Fibroblast of gingiva (primary cell): ENCODE data around the gene ACP3.

Source experiments
- DNase-seq: peaks from one replicate; pipeline ENCODE4 v3.0.0-alpha.2; 2011; ENCODE audit warnings: low read depth

The ACP3 gene

DNA sequence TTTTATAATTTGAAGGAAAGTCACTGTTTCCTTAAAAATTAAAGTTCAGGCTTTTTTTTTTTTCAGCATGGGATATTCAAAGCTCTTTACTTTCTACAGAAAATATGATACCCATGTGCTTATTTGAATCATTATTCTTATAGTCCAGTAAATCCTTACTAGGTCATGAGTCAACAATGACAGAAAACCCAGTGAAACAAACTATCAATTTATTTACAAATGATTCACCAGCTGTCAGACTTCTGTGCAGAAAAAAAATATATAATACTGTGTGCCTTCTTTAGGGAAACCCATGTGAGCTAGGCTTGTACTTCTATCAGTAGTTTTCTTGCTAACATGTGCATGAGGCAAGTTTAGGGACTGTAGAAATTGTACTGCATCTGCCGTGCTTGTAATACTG is 1.2 kb downstream of the ACP3 start:
- no peak for DNase-seq

DNA sequence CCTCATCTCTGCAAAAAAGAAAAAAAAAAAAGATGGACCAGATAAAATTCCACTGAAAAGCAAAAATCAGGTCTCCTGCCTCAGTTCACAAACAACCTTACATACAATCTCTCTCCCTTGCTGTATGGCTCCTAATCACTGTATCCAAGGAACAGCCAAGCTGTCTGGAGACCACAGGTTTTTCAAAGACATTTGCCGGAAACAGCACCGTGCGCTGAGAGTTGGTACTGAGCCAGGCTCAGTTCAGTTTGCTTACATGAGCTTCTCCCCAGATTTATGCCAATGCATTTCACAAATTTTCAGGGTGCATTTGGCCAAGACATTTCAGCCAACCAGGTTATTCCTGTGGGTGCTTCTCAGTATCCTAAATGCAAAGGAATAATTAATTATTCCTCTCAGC is 4.1 kb downstream of the ACP3 start:
- no peak for DNase-seq

DNA sequence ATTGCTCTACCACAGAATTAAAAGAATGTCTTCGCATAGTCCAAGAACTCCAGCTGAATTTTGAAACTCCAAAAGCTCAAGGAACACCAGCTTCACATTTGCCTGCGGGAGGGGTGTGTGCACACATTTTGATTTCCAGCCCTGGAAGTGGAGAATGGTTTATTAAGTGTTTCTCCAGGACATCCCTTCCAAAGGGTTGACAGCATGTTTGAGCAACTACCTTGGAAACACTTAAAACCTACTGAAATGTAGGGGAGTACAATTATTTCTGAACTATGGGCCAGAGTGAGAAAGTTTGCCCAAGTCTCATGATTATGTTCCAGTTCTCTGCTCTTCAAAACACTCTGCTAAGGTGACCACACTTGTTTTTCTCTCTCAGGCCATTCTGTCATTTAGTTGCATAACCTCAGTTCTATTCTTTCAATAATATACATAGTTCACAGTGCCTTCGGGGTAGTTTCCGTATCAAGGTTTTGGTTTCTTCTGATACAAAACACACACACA is 7.9 kb downstream of the ACP3 start:
- no peak for DNase-seq

DNA sequence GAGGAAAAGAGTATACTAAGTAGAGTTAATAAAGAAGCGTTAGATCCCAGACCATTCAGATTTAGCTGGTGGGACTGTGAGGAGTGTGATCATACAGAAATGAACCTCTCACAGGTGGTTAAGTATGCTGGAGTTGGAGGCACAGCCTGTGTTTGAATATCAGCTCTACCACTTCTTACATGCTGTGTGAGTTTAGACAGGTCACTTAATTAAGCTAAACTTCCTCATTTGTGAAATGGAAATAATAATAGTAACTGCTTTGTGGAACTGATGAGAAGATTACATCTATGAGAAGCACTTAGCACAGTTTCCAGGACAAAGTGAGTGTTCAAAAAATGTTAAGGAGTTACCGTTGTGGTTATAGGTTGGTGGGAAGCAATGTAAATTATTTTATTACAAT is 8.4 kb downstream of the ACP3 start:
- DNase-seq = no peak

DNA sequence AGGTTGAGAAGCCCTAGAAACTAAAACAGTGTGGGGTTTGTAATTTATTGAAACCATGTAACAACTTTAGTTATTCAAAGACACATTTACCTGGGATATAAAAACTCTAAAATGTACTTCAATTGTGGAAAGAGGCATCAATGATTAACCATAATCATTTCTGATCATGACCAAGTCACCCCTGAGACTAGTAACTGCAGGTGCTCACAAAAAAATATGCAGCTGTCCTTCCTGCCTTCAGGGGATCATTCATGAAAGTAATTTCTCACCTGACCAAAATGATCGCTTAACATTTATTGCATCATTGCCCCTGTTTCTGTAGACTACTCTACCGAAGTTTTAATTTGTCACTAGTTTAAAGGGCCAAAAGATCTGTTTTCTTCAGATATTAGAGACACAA is 9.0 kb downstream of the ACP3 start:
- no peak for DNase-seq

DNA sequence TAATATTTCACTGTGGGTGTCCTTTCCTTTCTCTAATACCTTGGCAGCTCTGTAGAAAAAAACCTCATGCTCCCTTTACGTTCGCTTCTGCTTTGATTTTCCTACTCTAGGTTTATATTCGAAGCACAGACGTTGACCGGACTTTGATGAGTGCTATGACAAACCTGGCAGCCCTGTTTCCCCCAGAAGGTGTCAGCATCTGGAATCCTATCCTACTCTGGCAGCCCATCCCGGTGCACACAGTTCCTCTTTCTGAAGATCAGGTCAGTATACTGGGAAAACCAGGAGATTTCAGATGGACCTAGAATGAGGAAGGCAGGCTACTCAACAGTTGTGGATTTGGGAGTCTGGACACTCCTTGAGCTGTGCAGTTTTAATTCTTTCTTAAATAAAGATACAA is 14.9 kb downstream of the ACP3 start:
- DNase-seq = no peak

DNA sequence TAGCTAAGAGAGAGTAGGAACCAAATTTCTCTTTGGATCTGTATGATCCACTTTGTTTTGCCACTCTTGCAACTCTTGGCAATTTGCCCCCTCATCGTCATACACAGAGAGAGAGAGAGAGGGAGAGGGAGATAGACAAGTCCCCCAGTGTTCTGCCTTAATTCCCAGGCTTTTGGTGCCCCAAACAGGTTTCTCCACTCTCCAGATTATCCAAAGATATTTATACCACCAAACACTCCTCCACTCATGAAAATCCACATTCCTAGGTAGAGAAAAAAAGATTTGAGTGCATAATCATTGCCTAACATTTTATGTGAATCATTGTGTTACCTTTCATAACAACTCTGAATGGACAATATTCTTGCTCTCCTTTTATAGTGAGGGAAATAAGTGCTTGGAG is 15.3 kb downstream of the ACP3 start:
- DNase-seq = no peak

DNA sequence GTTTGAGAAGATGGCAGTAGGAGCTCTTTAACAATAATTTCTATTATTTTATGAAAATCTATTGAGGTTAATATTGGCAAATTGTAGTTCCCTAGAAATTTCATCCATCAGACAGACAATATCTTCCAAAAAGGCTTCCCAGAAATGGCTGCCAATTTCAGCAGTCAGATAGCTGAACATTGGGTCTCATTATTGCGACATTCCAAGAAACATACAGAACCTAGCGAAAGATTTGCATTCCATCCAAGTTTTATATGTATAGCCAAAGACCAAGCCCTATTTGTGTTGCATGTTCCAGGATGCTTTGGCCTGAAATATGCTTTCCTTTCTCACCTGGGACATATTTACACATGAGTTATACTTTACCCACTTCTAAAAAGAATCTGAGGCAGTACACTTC is 24.5 kb downstream of the ACP3 start:
- no peak for DNase-seq

DNA sequence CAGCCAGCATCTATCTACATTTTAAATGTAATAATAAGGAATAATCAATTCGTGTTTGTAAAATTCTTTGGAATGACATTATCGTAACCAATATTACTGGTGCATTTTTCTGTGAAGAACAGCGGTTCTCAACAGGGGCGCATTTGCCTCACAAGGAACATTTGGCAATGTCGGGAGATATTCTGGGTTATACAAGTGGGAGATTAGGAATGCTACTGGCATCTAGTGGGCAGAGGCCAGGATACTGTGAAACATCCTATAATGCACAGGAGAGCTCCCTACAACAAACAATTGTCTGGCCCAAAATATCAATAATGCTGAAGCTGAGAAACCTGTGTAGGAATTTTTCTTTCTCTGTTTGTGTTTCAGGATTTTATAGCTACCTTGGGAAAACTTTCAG is 25.0 kb downstream of the ACP3 start:
- DNase-seq = no peak

DNA sequence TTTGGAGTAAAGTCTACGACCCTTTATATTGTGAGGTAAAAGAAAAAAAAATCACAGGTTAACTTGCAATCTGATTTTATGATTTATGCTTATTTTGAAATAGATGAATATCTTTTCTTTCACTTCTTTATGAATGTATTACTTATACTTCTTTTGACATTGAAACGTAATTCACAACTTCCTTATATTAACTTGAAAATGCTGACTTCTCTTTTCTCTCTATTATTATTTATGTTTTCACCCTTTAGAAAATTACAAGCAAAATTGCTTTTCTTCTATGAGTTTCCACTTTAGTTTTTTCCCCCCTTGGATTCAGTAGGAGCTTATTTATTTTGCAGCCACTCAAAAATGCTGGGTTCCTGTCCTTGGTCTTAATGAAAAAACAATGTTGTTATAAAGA is 25.4 kb downstream of the ACP3 start:
- no peak for DNase-seq

DNA sequence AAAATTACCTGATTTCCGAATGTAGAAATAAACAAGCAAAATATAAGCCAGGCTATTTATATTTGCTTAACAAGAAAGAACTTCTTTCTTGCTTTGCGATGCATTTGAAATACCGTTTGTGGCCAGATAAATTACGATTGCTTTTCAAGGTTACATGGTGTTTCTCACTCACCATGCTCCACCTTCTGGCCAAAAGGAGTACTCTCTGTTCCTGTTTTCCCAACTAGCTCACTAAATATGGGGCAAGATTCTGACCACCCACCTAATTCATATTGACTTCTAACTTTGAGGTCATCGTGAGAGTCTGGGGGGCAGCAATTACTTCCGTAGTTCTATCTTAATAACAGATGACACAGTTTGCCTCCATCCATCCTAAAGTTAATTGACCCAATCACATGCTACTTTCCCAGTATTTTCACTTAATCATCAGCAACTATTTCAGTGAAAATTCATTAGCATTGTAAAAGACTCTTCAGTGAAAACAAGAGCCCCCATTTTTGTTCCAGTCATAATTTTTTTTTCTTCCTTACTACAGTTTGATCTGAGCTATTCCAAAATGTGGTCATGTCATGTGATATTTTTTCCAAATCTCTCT is 25.9 kb downstream of the ACP3 start:
- peak; percentile 55 for DNase-seq

DNA sequence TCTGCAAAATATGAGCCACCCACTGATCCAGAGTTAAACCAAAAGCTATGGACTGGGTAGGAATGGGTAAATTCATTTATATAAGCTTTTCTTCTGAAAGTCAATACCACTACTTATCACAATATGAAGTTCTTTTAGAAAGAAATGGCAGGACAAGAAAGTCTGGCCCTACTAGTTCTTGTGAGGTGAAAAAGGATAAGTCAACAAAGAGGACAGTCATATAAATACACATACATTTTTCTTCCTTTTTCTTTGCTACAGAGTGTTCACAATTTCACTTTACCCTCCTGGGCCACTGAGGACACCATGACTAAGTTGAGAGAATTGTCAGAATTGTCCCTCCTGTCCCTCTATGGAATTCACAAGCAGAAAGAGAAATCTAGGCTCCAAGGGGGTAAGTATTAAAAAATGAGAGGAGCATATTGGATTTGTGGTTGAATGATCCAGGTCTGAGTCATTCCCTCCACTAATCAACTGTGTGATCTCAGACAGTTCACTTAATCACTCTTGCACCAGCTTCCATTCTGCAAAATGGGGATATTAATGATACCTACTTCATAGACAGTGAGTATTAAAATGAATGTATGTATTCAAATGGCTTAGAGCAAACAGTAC is 27.6 kb downstream of the ACP3 start:
- DNase-seq = no peak

DNA sequence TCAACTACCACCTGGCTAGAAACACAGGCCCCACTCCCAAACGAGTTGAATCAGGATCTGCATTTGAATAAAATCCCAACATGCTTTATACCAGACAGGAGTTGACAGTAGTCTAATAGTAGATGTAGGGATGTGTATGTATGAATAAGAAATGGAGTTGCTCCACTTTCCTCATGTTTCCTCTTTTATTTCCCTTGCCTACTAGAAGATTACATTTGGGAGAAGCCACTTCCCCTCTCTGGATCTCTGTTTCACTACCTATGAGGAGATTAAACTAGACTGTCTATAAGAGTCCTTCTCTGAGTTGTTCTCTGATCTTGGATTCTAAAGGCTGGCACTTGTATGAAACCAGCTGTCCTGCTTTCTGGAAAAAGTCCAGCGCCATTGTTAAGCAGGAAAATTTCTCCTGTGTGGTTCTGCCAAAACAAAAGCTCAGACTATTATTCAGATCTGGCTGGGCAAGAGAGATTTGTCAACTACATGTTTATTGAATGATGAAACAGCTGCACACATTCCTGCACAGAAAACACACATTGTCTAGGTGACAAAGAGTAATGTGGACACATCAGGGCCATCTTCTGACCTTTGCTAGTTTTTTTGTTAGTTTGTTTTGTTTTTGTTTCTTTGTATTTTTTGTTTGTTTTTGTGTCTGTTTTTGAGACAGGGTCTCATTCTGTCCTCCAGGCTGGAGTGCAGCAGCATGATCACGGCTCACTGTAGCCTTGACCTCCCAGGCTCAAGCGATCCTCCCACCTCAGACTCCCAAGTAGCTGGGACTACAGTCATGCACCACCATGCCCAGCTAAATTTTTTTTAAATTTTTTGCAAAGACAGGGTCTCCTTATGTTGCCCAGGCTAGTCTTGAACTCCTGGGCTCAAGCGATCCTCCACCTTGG is 29.9 kb downstream of the ACP3 start:
- peak; percentile 65 for DNase-seq

DNA sequence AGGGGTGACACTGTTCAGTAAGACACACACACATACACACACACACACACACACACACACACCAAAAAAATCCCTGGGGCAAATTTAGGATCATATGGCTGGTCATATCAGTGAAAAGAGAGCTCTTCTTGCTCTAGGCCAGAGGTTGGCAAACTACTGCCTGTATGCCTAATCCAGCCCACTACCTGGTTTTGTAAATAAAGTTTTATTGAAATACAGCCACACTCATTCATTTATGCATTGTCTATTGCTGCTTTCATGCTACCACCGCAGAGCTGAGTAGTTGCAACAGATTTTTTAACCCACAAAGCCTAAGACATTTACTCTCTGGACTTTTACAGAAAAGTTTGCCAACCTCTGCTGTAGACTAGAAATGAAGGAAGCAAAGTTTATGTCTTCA is 30.6 kb downstream of the ACP3 start:
- DNase-seq = no peak

DNA sequence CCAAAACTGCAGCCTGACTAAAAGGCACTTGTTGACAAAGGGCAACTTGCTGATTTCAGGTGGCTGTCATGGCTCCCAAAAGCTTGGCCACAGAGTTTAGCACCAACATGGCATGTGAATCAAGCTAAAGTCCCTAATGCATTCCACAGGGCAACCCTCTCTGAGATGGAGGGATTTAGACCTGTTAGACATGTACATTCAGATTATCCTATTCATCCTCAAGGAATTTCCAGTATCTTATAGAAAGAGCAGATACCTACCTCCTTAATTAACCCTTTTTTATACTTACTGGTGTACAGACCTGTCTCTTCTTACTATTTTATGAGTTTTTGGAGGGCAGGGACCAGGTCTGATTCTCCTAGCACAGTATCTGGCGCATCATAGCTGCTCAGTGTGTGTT is 31.3 kb downstream of the ACP3 start:
- DNase-seq = no peak

DNA sequence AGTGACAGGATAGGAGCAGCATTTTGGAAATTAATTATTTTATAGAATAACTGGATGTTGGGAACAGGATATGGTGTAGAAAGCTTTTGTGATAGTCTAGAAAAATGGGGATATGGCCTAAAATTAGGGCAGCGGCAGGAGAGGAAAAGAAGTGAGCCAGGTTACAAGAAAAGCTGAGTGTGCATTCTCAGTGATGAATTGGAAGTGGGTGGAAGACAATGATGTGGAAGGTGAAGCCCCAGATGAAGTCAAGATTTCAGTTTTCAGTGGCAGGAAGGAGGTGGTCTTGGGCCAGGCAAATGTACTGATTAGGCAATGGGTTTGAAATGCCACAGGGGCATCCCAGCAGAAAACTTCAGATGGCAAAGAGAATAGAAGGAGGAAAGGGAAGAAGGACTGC is 33.6 kb downstream of the ACP3 start:
- DNase-seq = no peak

DNA sequence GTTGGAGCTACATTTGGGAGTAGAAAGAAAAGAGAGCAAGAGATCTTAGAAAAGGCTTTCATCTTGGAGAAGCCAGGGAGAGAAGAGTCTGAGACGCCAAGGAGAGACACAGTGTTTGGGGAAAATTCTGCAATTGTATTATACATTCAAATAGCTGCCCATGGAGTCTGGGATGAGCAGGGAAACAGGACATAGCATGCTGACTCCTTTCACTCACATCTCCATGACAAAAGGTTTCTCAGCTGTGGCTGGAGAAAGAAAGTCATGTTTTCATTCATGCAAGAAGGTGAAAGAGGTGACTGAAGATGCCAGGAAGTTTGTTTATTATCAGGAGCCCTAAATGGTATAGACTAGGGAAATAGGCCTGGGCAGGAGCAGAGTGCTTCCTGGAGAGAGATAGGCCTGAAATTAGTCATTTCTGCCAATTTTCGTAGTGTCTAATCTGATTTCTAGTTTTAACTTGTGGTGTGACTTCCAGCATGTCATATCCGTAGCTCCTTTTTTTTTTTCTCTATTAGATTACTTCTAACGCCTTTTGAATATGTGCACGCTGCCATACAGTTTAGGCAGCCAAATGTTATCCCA is 34.1 kb downstream of the ACP3 start:
- DNase-seq = no peak

DNA sequence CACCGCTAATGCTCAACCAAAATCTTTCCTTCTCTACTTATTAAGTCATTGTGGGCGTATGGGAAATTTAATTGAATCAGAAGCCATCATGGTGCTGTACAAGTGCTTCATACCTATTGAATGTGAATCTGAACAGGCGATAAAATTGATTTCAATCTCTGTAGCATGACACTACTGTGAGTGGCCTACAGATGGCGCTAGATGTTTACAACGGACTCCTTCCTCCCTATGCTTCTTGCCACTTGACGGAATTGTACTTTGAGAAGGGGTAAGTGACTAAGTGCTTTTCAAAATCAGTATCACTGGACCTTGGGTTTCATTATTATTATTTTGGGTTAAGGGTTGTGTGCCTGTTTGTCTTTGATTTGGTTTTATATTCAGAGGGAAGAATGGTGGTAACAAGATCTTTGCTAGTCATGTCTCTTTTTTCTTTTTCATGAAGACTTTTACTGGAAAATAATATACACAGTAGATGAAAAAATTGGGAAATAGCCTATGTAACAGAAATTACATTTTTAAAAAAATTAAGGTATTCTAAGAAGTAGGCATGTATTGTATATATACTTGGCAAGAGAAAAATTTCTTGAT is 35.4 kb downstream of the ACP3 start:
- peak; percentile 68 for DNase-seq

DNA sequence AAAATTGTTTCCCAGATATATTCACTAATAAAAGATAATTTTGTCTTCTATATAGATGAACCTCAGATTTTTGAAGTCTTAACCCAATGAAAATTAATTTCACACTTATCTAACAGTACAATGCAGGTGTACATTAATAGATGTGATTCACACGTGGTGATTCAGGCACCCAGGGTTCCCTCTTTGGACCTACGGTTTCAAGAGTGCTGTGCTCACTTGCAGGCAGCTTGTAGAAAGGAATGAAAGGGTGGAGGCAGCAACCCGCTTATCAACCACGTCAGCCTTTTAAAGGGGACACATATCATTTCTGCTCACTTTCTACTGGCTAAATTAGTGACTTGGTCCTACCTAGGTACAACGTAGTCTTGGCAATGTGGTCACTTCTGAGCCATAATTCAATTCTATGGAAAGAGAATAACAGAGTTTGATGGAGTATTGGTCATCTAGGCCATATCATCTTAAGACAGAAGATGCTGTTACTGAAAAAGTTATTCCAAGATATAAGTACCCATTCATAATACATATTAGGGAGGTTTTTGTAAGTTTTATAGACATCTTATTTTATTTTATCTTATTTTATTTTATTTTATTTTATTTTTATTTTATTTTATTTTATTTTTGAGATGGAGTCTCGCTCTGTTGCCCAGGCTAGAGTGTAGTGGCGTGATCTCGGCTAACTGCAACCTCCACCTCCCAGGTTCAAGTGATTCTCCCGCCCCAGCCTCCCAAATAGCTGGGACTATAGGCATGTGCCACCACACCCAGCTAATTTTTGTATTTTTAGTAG is 37.9 kb downstream of the ACP3 start:
- DNase-seq = no peak

DNA sequence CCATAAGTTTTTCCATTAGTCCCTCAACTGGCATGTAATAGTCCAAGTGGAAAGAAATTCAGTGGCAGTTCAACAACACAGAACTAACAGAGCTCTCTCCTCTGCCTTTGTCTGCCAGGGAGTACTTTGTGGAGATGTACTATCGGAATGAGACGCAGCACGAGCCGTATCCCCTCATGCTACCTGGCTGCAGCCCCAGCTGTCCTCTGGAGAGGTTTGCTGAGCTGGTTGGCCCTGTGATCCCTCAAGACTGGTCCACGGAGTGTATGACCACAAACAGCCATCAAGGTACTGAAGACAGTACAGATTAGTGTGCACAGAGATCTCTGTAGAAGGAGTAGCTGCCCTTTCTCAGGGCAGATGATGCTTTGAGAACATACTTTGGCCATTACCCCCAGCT is 39.4 kb downstream of the ACP3 start:
- no peak for DNase-seq

DNA sequence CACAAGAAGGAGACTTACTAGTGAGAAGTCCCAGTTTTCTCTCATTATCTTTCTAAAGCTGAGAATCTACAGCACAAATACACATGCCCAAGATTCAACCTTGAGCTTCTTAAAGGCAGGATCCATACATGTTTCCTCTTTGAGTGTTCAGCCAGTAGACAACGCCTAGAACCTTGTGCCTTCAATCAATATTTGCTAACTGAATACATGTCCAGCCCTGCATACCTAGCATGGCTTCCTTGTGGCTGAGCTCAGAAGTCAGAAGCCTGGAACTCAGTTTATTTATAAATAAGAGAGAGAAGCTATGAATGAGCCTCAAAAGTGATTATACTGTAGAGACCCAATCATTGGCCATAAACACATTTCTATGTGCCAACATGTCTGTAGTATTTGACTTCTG is 43.5 kb downstream of the ACP3 start:
- DNase-seq = no peak

DNA sequence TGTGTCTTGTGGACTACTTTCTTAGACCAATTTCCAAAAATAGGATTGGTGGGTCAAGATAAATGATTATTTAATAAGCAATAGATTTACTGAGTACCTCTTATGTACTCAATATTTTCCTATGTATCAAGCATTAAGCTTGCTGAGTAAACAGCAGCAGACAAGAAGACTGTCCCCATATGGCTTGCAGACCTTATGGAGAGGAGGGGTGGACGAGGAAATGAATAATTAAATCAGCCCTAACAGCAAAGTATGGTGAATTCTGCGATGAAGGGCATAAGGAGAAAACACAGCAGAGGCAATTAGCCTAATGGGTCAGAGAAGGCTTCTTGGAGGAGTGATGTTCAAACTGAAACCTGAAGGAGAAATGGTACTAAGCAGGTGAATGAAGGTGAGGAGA is 45.1 kb downstream of the ACP3 start:
- DNase-seq = no peak
